ENCODE results near the gene TLE1.
"Not testable (repeated sequence)": the region's sequence is repeated elsewhere in the genome, so short reads cannot be mapped to it uniquely, and the experiment has no call there.

Gene TLE1

GRCh38 chr9:81598811-81599210, 90.5 kb downstream of the TLE1 start:
- no peak for DNase-seq

- no peak for DNase-seq
Observed at GRCh38 chr9:81598123-81598497, 91.2 kb downstream of the TLE1 start.

- DNase-seq, result no peak
Observed at GRCh38 chr9:81597419-81598122, 91.8 kb downstream of the TLE1 start.

- no peak for DNase-seq
Observed at GRCh38 chr9:81596679-81597418, 92.5 kb downstream of the TLE1 start.

GRCh38 chr9:81595887-81596543, 93.3 kb downstream of the TLE1 start:
- DNase-seq, result no peak

GRCh38 chr9:81595293-81595692, 94.1 kb downstream of the TLE1 start:
- not testable (repeated sequence) for DNase-seq

GRCh38 chr9:81594415-81594814, 94.9 kb downstream of the TLE1 start:
- DNase-seq, result no peak

- DNase-seq, result no peak
Observed at GRCh38 chr9:81592887-81593266, 96.5 kb downstream of the TLE1 start.

GRCh38 chr9:81591791-81592190, 97.6 kb downstream of the TLE1 start:
- no peak for DNase-seq

GRCh38 chr9:81590688-81591087, 98.7 kb downstream of the TLE1 start:
- no peak for DNase-seq

GRCh38 chr9:81589819-81590218, 99.5 kb downstream of the TLE1 start:
- no peak for DNase-seq

GRCh38 chr9:81589392-81589791, 100.0 kb downstream of the TLE1 start:
- no peak for DNase-seq

- no peak for DNase-seq
Observed at GRCh38 chr9:81588148-81588871, 101.0 kb downstream of the TLE1 start.

- no peak for DNase-seq
Observed at GRCh38 chr9:81586786-81587185, 102.6 kb downstream of the TLE1 start.

- DNase-seq, result no peak
Observed at GRCh38 chr9:81585191-81585763, 104.1 kb downstream of the TLE1 start.

GRCh38 chr9:81584099-81584498, 105.2 kb downstream of the TLE1 start:
- no peak for DNase-seq

- no peak for DNase-seq
Observed at GRCh38 chr9:81581986-81582385, 107.4 kb downstream of the TLE1 start.

- no peak for DNase-seq
Observed at GRCh38 chr9:81579381-81579780, 110.0 kb downstream of the TLE1 start.

- no peak for DNase-seq
Observed at GRCh38 chr9:81578606-81579005, 110.7 kb downstream of the TLE1 start.

- DNase-seq, result no peak
Observed at GRCh38 chr9:81575956-81576355, 113.4 kb downstream of the TLE1 start.

- no peak for DNase-seq
Observed at GRCh38 chr9:81574405-81574804, 114.9 kb downstream of the TLE1 start.

- no peak for DNase-seq
Observed at GRCh38 chr9:81573415-81574321, 115.7 kb downstream of the TLE1 start.
